HepG2 (cell line): Measurements from ENCODE around the gene CPT1C. TPM values are rescaled to one million over a fixed set of nuclear protein-coding genes. Genes with fewer than 3 reads are reported as not detected.

Experiments used
- AKAP8 ChIP-seq: sonication (generic); formaldehyde crosslinking; IDR thresholded peaks from 2 replicates; pipeline ENCODE4 v1.5.1; 2020; ENCODE audit warnings: mild to moderate bottlenecking, missing genetic modification reagents
- CCAR2 ChIP-seq: fragments of 200-400 bp; formaldehyde crosslinking; optimal IDR thresholded peaks from 2 replicates; pipeline ENCODE3; 2018; ENCODE audit warnings: low read depth, mild to moderate bottlenecking, low read length, moderate library complexity
- FOXO1 ChIP-seq: sonication (generic); formaldehyde crosslinking; IDR thresholded peaks from 2 replicates; pipeline ENCODE4 v1.4.0; 2020; ENCODE audit warnings: missing genetic modification reagents
- GMEB1 ChIP-seq: sonication (generic); formaldehyde crosslinking; IDR thresholded peaks from 2 replicates; pipeline ENCODE4 v1.5.1; 2020; ENCODE audit warnings: missing genetic modification reagents, mild to moderate bottlenecking, borderline replicate concordance
- HNF4G ChIP-seq, 2 experiments: sonication (generic) in 1 of 2; formaldehyde crosslinking in 1 of 2; IDR thresholded peaks; 2 replicates each; pipeline versions ENCODE4 v1.4.0 to v1.6.1; 2011 to 2020; ENCODE audit warnings: borderline replicate concordance in 2 of 2, low read depth in 2 of 2, mild to moderate bottlenecking in 2 of 2, low read length in 1 of 2, missing genetic modification reagents in 1 of 2, moderate library complexity in 1 of 2
- NBN ChIP-seq: fragments of 450-650 bp; conservative IDR thresholded peaks from 2 replicates; pipeline ENCODE4 v1.6.1; 2017
- NR2C2 ChIP-seq: sonication (generic); formaldehyde crosslinking; IDR thresholded peaks from 2 replicates; pipeline ENCODE4 v1.4.0; 2020; ENCODE audit warnings: missing genetic modification reagents, mild to moderate bottlenecking, moderate library complexity, borderline replicate concordance
- SMAD1 ChIP-seq: sonication (generic); formaldehyde crosslinking; IDR thresholded peaks from 2 replicates; pipeline ENCODE4 v1.4.0; 2020; ENCODE audit warnings: missing genetic modification reagents, low read depth, mild to moderate bottlenecking, borderline replicate concordance
- SP140L ChIP-seq: sonication (generic); formaldehyde crosslinking; IDR thresholded peaks from 2 replicates; pipeline ENCODE4 v1.4.0; 2020; ENCODE audit warnings: missing genetic modification reagents, borderline replicate concordance
- SPEN ChIP-seq: sonication (generic); formaldehyde crosslinking; IDR thresholded peaks from 2 replicates; pipeline ENCODE4 v1.5.1; 2020; ENCODE audit warnings: low read depth, mild to moderate bottlenecking, missing genetic modification reagents
- ZBTB7A ChIP-seq: sonication (generic); formaldehyde crosslinking; IDR thresholded peaks from 2 replicates; pipeline ENCODE4 v1.8.0; 2022; ENCODE audit warnings: mild to moderate bottlenecking, missing genetic modification reagents
- ZFY ChIP-seq: sonication (generic); formaldehyde crosslinking; IDR thresholded peaks from 2 replicates; pipeline ENCODE4 v1.4.0; 2020; ENCODE audit warnings: missing genetic modification reagents
- ZHX2 ChIP-seq, 2 experiments: sonication (generic) in 1 of 2; formaldehyde crosslinking in 1 of 2; IDR thresholded peaks; 2 replicates each; pipeline versions ENCODE4 v1.6.1 to v1.9.0; 2014 to 2022; ENCODE audit warnings: antibody characterized with exemption in 1 of 2, borderline replicate concordance in 1 of 2, inconsistent platforms in 1 of 2, low read depth in 1 of 2, missing genetic modification reagents in 1 of 2
- ZNF512B ChIP-seq: sonication (generic); formaldehyde crosslinking; IDR thresholded peaks from 2 replicates; pipeline ENCODE4 v1.5.1; 2020; ENCODE audit warnings: missing genetic modification reagents, mild to moderate bottlenecking, borderline replicate concordance
- ZNF616 ChIP-seq: sonication (generic); formaldehyde crosslinking; IDR thresholded peaks from 2 replicates; pipeline ENCODE4 v1.5.0; 2020; ENCODE audit warnings: low read depth, mild to moderate bottlenecking, missing genetic modification reagents
- ZNF879 ChIP-seq: sonication (generic); formaldehyde crosslinking; IDR thresholded peaks from 2 replicates; pipeline ENCODE4 v1.8.1; 2023; ENCODE audit warnings: missing genetic modification reagents
- polyA plus RNA-seq, 8 experiments: library from polyadenylated mRNA; depleted of rRNA in 3 of 8; stranded (reverse) in 7 of 8; unstranded in 1 of 8; fragments of >200 nt; fragmentation: Illumina TruSeq in 4 of 8; extraction: Trizol in 4 of 8; gene quantifications; 2 replicates each; pipeline versions ENCODE4 v1.2.1 to v1.2.3, GENCODE V29; 2011 to 2016; ENCODE audit warnings: low read depth in 4 of 8, missing spikeins in 1 of 8, mixed read lengths in 1 of 8; ENCODE audit not compliant: insufficient read depth in 1 of 8
- total RNA-seq, 5 experiments: library from RNA; depleted of rRNA; stranded (reverse); fragments of >200 nt; fragmentation: Illumina TruSeq; extraction: Trizol; gene quantifications; 2 replicates each; pipeline ENCODE4 v1.2.3, GENCODE V29; 2016; ENCODE audit warnings: low read depth in 1 of 5

CPT1C gene
- total and polyA plus RNA-seq, 2 of the 13 experiments (the other 11 are each of a cell fraction or from before 2014, with no cell fraction given): 0.18 TPM; not detected in 1

GRCh38 chr19:49664171-49665035, 26.5 kb upstream of the CPT1C start (continued):
- TF ChIP-seq ZNF616 (CRISPR knock-in tag) (no peak), NBN (no peak), ZFY (peak; percentile 76), AKAP8 (CRISPR knock-in tag) (no peak), ZBTB7A (CRISPR knock-in tag) (no peak), SP140L (CRISPR knock-in tag) (no peak), ZNF512B (CRISPR knock-in tag) (no peak), SPEN (peak; percentile 37; the same call in 1 of the 2 replicates), FOXO1 (CRISPR knock-in tag) (no peak; the same call in 1 of the 2 replicates), ZHX2 (IDR thresholded peaks at IDR 0.05; ENCODE audit: low read depth) (no peak), ZHX2 (CRISPR knock-in tag; IDR thresholded peaks at IDR 0.05; ENCODE audit: borderline replicate concordance) (no peak), ZNF879 (CRISPR knock-in tag) (0 out of 2 replicates have a peak, but pooled peaks have one; percentile 70), GMEB1 (CRISPR knock-in tag) (peak; percentile 79), HNF4G (IDR thresholded peaks at IDR 0.05; ENCODE audit: borderline replicate concordance, low read depth, low read length) (no peak), HNF4G (CRISPR knock-in tag; IDR thresholded peaks at IDR 0.05; ENCODE audit: borderline replicate concordance, low read depth) (no peak), NR2C2 (CRISPR knock-in tag) (no peak), CCAR2 (no peak), SMAD1 (CRISPR knock-in tag) (no peak; the same call in 1 of the 2 replicates)
